Measurements from ENCODE around the gene FOXG1.

The FOXG1 gene

DNA sequence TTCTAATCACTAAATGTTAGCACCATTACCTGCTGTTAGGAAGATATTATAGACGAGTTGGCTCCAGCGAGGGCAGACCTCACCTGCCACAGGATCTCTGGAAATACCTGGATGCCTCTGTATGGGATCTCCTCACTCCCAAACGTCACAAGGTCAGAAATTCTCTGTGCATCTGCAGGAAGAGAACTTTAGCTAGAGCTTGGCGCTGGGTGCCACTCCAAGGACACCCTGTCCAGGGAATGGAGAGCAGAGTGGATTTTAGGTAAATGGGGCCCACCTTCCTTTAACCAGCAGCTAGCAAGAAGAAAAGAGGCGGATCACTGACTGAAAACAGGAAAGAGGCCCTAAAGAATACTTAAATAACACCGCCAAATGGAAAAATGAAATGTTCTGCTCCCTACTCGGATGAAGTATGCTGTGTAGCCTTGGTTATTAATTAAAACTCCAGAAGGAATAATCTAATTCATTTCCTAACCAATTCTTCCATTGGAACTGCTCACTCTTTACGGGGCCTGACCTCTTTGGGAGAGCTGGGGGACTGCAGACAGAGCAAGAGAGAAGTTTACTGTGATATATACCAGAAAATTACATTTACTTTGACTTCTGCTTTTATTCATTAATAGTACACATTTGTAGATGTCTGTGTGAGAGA, 4.2 kb upstream of the FOXG1 start:
- H3K4me3 ChIP-seq (ENCODE audit: low read depth, low read length) = no peak overlapping the region
- no peak for TF ChIP-seq CTCF (IDR thresholded peaks at IDR 0.05; ENCODE audit: control insufficient read depth, extremely low read depth, insufficient read depth)
- DNase-seq (ENCODE audit: low read depth) = no peak

GRCh38 chr14:28762955-28763326, 3.6 kb upstream of the FOXG1 start:
- TF ChIP-seq CTCF (IDR thresholded peaks at IDR 0.05; ENCODE audit: control insufficient read depth, extremely low read depth, insufficient read depth) = no peak
- no peak for DNase-seq (ENCODE audit: low read depth)

GRCh38 chr14:28763751-28764256, 2.8 kb upstream of the FOXG1 start:
- TF ChIP-seq CTCF (IDR thresholded peaks at IDR 0.05; ENCODE audit: control insufficient read depth, extremely low read depth, insufficient read depth) = no peak
- no peak for DNase-seq (ENCODE audit: low read depth)
- no peak overlapping the region for H3K4me3 ChIP-seq (ENCODE audit: low read depth, low read length)

More at GRCh38 chr14:28762955-28763326, 3.6 kb upstream of the FOXG1 start:
- H3K4me3 ChIP-seq (ENCODE audit: low read depth, low read length) = no peak overlapping the region

DNA sequence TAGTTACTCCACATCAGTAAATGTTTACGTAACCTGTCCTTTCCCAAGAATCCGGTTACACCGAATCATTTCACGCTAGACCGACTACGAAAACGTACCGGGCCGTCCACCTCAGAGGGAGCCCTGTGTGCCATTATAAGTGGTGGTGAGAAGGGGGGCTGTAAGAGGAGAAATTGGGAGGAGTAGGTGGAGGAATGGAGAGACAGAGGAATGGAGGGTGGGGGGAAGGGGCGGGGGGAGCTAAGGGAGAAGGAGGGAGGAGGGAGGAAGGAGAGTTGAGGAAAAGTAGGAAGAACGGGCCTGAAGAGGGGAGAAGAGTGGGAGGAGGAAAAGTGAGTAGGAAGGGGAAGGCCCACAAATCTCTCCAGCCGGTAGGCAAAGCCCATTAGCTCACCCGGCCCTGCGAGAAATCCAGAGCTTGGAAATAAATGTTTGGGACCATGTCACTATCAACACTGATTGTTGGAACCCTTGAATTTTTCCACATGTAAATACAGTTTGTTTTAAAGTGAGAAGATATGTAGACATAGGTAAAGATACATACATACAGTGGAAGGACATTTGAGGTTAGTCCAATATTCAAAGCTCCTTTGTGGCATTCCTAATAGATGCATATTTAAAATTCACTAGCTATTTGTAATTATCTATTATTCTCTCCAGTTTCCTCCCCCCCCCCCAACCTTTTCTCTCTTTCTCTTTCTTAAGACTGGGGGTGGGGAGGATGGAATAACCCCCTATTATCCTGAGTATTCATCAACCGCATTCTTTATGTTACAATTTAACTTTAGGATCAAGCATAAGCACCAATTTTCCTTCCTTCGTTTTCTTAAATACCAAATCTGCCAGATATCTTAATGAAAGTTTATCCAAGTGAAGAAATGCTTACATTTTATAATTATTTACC, 2.1 kb upstream of the FOXG1 start:
- no peak overlapping the region for H3K4me3 ChIP-seq (ENCODE audit: low read depth, low read length)
- no peak for TF ChIP-seq CTCF (IDR thresholded peaks at IDR 0.05; ENCODE audit: control insufficient read depth, extremely low read depth, insufficient read depth)
- DNase-seq (ENCODE audit: low read depth) = no peak

GRCh38 chr14:28765169-28765830, 1.3 kb upstream of the FOXG1 start:
- no peak for TF ChIP-seq CTCF (IDR thresholded peaks at IDR 0.05; ENCODE audit: control insufficient read depth, extremely low read depth, insufficient read depth)
- DNase-seq (ENCODE audit: low read depth) = no peak
- no peak overlapping the region for H3K4me3 ChIP-seq (ENCODE audit: low read depth, low read length)

DNA sequence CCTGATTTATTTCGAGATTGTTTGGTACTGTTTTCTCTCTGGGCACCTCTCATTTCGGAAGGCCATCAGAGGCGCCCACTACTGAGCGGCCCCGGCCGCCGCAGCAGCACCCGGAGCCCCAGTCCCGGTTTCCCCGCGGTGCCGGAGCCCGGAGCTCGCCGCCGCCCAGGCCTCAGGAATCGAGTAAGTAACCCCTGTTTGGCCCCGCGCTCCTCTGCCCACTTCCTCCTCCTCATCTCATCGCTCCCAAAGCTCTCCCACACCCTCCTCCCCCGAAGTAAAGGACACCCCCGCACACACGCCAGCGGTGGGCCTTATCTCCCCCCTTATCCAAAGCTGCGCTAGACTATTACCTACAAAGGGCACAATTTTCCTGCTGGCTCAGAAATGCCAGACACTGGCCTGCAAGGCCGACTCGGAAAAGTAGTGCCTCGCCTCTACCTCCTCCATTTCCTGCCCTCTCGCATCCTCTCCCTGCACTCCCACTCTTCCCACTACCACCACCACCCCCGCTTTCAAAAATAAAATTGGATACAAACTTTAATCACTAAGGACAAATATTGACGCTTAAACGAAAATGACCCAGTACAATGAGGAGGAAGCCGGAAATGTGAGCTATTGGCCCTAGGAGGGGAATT, 637 bp upstream of the FOXG1 start:
- no peak for TF ChIP-seq CTCF (IDR thresholded peaks at IDR 0.05; ENCODE audit: control insufficient read depth, extremely low read depth, insufficient read depth)
- H3K4me3 ChIP-seq (ENCODE audit: low read depth, low read length) = no peak overlapping the region
- no peak for DNase-seq (ENCODE audit: low read depth)

Measured in LNCaP clone FGC (cell line).